Transverse colon (tissue), 4 donors: ENCODE data around the gene CCL13. TPM values are rescaled to one million over a fixed set of nuclear protein-coding genes. Genes with fewer than 3 reads are reported as not detected.

Experiments used
- DNase-seq: peaks from one replicate; pipeline ENCODE4 v3.0.0-alpha.2; 2019
- H3K27ac ChIP-seq, 4 donors: fragments of 200-600 bp; sonication (generic); 2 replicates each; pipeline ENCODE4 v1.5.1; 2016 to 2018; ENCODE audit warnings: inconsistent platforms in 4 of 4
- H3K27me3 ChIP-seq: fragments of 200-600 bp; sonication (generic); 2 replicates; pipeline ENCODE4 v1.5.1; 2017; ENCODE audit warnings: inconsistent platforms
- H3K36me3 ChIP-seq, 4 donors: fragments of 200-600 bp; sonication (generic); 2 replicates each; pipeline ENCODE4 v1.5.1; 2017 to 2019; ENCODE audit warnings: inconsistent platforms in 4 of 4
- H3K4me1 ChIP-seq, 4 donors: fragments of 200-600 bp; sonication (generic); 2 replicates each; pipeline ENCODE4 v1.5.1; 2017 to 2020; ENCODE audit warnings: inconsistent platforms in 4 of 4
- H3K4me3 ChIP-seq, 4 donors: fragments of 200-600 bp; sonication (generic); 1 replicate in 1 of 4; 2 replicates in 3 of 4; pipeline versions ENCODE4 v1.5.1 to v1.6.1; 2017 to 2019; ENCODE audit warnings: inconsistent platforms in 4 of 4
- H3K9me3 ChIP-seq, 2 donors: fragments of 200-600 bp; sonication (generic); 2 replicates each; pipeline ENCODE4 v1.5.1; 2017 to 2019; ENCODE audit warnings: inconsistent platforms in 2 of 2
- EP300 ChIP-seq: sonication (generic); formaldehyde crosslinking; IDR thresholded peaks from one replicate; pipeline ENCODE4 v1.6.1; 2017; ENCODE audit warnings: antibody characterized with exemption, low read depth
- POLR2A ChIP-seq: fragments of 450-650 bp; IDR thresholded peaks from one replicate; pipeline ENCODE4 v1.6.1; 2016; ENCODE audit warnings: antibody characterized with exemption, mild to moderate bottlenecking, moderate library complexity
- POLR2AphosphoS5 ChIP-seq, 3 donors: sonication (generic); formaldehyde crosslinking; IDR thresholded peaks; one replicate each; pipeline ENCODE4 v1.6.1; 2016; ENCODE audit warnings: antibody characterized with exemption in 3 of 3
- WGBS, 2 donors: methylation state at CpG; one replicate each; pipeline ENCODE4 v1.1.5; 2018; ENCODE audit warnings: low coverage in 1 of 2; 5-methylcytosine and 5-hydroxymethylcytosine counted together
- in situ Hi-C, 4 donors: fragments of 200-750 bp; cut with MboI; loops; one replicate each; pipeline versions ENCODE4 v1.15.0 to v1.15.1; 2017; ENCODE audit warnings: low sequenced_read_pairs in 3 of 4, low pct_ligation_motif_present in 1 of 4, low pct_unique_long_range_greater_than_20kb in 1 of 4
- intact Hi-C: fragments of 100-400 bp; cut with DNase I; formaldehyde crosslinking; loops from one replicate; pipeline ENCODE4 v1.15.1; 2023; ENCODE audit warnings: low total_unique reads
- total RNA-seq, 4 donors: library from RNA; depleted of rRNA; stranded (reverse); fragments of >200 nt; gene quantifications; one replicate each; pipeline ENCODE4 v1.1.0, GENCODE V29; 2016
- TF ChIP-seq, protein P1 (sequence below), 5 experiments: fragments of 200-600 bp in 3 of 5; fragments of 450-650 bp in 2 of 5; sonication (generic) in 3 of 5; IDR thresholded peaks; 1 replicate in 2 of 5; 2 replicates in 3 of 5; pipeline ENCODE4 v1.5.1; 2016 to 2017; ENCODE audit warnings: antibody characterized with exemption in 5 of 5, inconsistent platforms in 3 of 5, mild to moderate bottlenecking in 2 of 5, moderate library complexity in 1 of 5

Gene CCL13
- total RNA-seq, 4 donors from 2014 or later: 5.4 to 10.5 (median 8.2) TPM; not detected in 1

GRCh38 chr17:34397265-34397664 is 41.0 kb downstream of the CCL13 start:
- in situ Hi-C loops: no loop called here
- no peak overlapping the region for H3K4me3 ChIP-seq
- no peaks in the 10 kb centered on the region for H3K9me3 ChIP-seq
- H3K27me3 ChIP-seq: no peaks in the 10 kb centered on the region
- TF ChIP-seq POLR2AphosphoS5 (IDR thresholded peaks at IDR 0.05) (no peak), EP300 (no peak), POLR2A (no peak)
- TF ChIP-seq, protein P1, sequence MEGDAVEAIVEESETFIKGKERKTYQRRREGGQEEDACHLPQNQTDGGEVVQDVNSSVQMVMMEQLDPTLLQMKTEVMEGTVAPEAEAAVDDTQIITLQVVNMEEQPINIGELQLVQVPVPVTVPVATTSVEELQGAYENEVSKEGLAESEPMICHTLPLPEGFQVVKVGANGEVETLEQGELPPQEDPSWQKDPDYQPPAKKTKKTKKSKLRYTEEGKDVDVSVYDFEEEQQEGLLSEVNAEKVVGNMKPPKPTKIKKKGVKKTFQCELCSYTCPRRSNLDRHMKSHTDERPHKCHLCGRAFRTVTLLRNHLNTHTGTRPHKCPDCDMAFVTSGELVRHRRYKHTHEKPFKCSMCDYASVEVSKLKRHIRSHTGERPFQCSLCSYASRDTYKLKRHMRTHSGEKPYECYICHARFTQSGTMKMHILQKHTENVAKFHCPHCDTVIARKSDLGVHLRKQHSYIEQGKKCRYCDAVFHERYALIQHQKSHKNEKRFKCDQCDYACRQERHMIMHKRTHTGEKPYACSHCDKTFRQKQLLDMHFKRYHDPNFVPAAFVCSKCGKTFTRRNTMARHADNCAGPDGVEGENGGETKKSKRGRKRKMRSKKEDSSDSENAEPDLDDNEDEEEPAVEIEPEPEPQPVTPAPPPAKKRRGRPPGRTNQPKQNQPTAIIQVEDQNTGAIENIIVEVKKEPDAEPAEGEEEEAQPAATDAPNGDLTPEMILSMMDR (IDR thresholded peaks at IDR 0.05): no peak
- H3K27ac ChIP-seq: no peak overlapping the region
- H3K36me3 ChIP-seq: no peaks in the 10 kb centered on the region
- intact Hi-C loops: no loop called here
- DNase-seq: no peak
- H3K4me1 ChIP-seq: no peaks in the 10 kb centered on the region

DNA sequence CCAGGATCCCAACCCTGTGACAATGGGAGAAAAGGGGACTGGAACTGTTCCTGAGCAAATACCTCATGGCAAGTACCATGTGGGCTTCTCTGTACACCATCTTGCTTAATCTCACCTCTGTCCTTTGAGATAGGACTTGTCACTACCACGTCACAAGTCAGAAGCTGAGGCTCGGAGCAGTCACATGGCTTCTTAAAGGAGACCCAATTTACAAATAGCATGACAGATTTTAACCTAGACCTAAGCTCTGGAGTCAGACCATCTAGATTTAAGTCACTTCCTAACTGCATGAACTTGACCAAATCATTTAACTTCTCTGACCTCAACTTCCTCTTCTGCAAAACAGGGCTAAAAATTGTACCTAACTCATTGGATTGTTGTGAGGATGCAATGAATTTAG is 42.7 kb downstream of the CCL13 start:
- TF ChIP-seq POLR2AphosphoS5 (IDR thresholded peaks at IDR 0.05) (no peak), POLR2A (no peak), EP300 (no peak)
- TF ChIP-seq, protein P1 (IDR thresholded peaks at IDR 0.05): no peak
- Histone ChIP-seq H3K27me3 (no peaks in the 10 kb centered on the region), H3K4me3 (no peak overlapping the region), H3K27ac (no peak overlapping the region), H3K36me3 (no peaks in the 10 kb centered on the region), H3K4me1 (no peaks in the 10 kb centered on the region), H3K9me3 (no peaks in the 10 kb centered on the region)
- in situ Hi-C loops (no loop called here), intact Hi-C loops (no loop called here)
- DNase-seq: no peak
- 45 to 62% methylated on average over 2 of the region's 2 CpGs for WGBS, 2 donors

DNA sequence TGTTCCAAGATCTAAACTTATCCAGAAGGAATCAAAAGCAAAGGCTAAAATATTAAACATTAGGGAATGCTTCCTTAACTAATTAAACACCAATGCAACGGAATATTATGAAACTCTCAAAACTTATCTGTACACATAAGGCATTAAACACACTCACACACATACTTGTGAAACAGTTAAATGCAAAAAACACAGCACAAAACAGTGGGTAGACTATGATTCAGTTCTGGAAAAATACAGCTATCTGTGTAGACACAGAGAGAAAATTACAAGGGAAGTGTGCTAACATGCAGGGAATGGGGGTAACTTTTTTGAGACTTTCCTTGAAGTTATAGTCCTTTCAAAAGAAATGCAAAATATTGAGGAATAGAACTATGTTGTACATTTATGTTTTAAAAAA is 43.4 kb downstream of the CCL13 start:
- no peaks in the 10 kb centered on the region for H3K9me3 ChIP-seq
- no peak overlapping the region for H3K4me3 ChIP-seq
- no peaks in the 10 kb centered on the region for H3K4me1 ChIP-seq
- in situ Hi-C loops (loop anchor here in 3 of 4 donors (25.0 kb wide), 3 partner anchors 238 to 1138 kb away; partner anchors contain the start of genes NLE1 (in 1 of the 3), SLFN12L (in 1 of the 3) and UNC45B (in 1 of the 3)), intact Hi-C loops (no loop called here)
- DNase-seq: no peak
- no peaks in the 10 kb centered on the region for H3K27me3 ChIP-seq
- WGBS, 2 donors: 44 to 56% methylated on average over 1 of the region's 1 CpG
- no peaks in the 10 kb centered on the region for H3K36me3 ChIP-seq
- TF ChIP-seq EP300 (no peak), POLR2A (no peak), POLR2AphosphoS5 (IDR thresholded peaks at IDR 0.05) (no peak)
- TF ChIP-seq, protein P1 (IDR thresholded peaks at IDR 0.05): no peak
- H3K27ac ChIP-seq: no peak overlapping the region

DNA sequence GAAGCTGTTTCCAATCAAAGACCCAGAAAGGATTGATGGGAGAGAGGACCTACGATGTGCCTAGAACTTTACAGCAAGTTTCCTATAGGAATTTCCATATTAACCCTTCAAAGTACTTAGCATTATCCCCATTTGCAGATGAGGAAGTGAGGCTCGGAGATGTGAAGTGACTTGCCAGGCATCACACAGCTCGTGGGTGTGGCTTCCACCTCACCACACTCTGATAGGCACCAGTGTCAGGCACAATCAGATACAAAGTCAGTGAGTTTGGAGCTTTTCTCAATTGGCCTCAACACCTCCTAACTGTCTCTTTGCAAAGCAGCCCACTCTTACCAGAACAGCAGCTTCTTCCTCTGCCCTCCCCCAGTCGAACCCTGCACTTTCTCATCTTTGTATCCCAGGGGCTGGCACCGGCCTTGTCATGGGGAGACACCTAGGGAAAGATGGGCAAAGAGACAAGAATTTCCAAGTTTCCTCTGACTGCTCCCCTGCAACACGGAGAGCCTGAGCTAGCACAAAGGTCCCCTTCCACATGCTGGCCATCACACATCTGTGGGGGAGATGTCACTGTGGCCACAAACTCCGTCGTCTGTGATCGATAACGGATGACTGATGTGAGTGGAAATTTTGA is 44.1 kb downstream of the CCL13 start:
- in situ Hi-C loops (loop anchor here in 3 of 4 donors (25.0 kb wide), 3 partner anchors 237 to 1137 kb away; partner anchors contain the start of genes NLE1 (in 1 of the 3), SLFN12L (in 1 of the 3) and UNC45B (in 1 of the 3)), intact Hi-C loops (no loop called here)
- 66 to 77% methylated on average over 7 to 10 of the region's 10 CpGs for WGBS, 2 donors
- DNase-seq: no peak
- H3K27ac ChIP-seq: no peak overlapping the region
- TF ChIP-seq, protein P1 (IDR thresholded peaks at IDR 0.05): no peak
- TF ChIP-seq EP300: no peak
- no peak for TF ChIP-seq POLR2AphosphoS5 (IDR thresholded peaks at IDR 0.05)
- TF ChIP-seq POLR2A: no peak
- no peak overlapping the region for H3K4me3 ChIP-seq
- no peaks in the 10 kb centered on the region for H3K9me3 ChIP-seq
- no peaks in the 10 kb centered on the region for H3K27me3 ChIP-seq
- H3K36me3 ChIP-seq: no peaks in the 10 kb centered on the region
- no peaks in the 10 kb centered on the region for H3K4me1 ChIP-seq
